HEK293T (cell line): ENCODE data around the gene CHST6.

Source experiments
- CTCF ChIA-PET: fragments of 350-600 bp; formaldehyde crosslinking; extraction: SDS; loops from one replicate; lab custom pipeline; 2021; ENCODE audit warnings: antibody characterized with exemption, inconsistent platforms; lab: Yijun Ruan, JAX
- POLR2A ChIA-PET: fragments of 350-600 bp; formaldehyde crosslinking; extraction: SDS; loops from one replicate; lab custom pipeline; 2020; ENCODE audit warnings: antibody characterized with exemption, inconsistent platforms; lab: Yijun Ruan, JAX
- DNase-seq: peaks from one replicate; pipeline ENCODE4 v3.0.0; 2012; ENCODE audit warnings: mixed read lengths; ENCODE audit errors: extremely low spot score
- ARNT ChIP-seq: fragments of 450-650 bp; IDR thresholded peaks from 2 replicates; pipeline ENCODE4 v1.6.1; 2017; ENCODE audit warnings: mild to moderate bottlenecking
- BHLHE40 ChIP-seq: fragments of 450-650 bp; IDR thresholded peaks from 2 replicates; pipeline ENCODE4 v1.6.1; 2016; ENCODE audit warnings: mild to moderate bottlenecking, moderate library complexity, borderline replicate concordance
- CTBP1 ChIP-seq: fragments of 450-650 bp; IDR thresholded peaks from 2 replicates; pipeline ENCODE4 v1.6.1; 2016; ENCODE audit warnings: borderline replicate concordance
- ELF4 ChIP-seq: fragments of 450-650 bp; IDR thresholded peaks from 2 replicates; pipeline ENCODE4 v1.6.1; 2017; ENCODE audit warnings: antibody characterized with exemption
- FOXA1 ChIP-seq: fragments of 450-650 bp; IDR thresholded peaks from 2 replicates; pipeline ENCODE4 v1.6.1; 2016; ENCODE audit warnings: mild to moderate bottlenecking
- FOXK2 ChIP-seq: fragments of 450-650 bp; IDR thresholded peaks from 2 replicates; pipeline ENCODE4 v1.6.1; 2016; ENCODE audit warnings: mild to moderate bottlenecking
- FOXM1 ChIP-seq: fragments of 450-650 bp; IDR thresholded peaks from 2 replicates; pipeline ENCODE4 v1.6.1; 2017; ENCODE audit warnings: mild to moderate bottlenecking, borderline replicate concordance
- HDGF ChIP-seq: fragments of 450-650 bp; IDR thresholded peaks from 2 replicates; pipeline ENCODE4 v1.6.1; 2017; ENCODE audit warnings: antibody characterized with exemption, borderline replicate concordance
- L3MBTL2 ChIP-seq: fragments of 450-650 bp; conservative IDR thresholded peaks from 2 replicates; pipeline ENCODE4 v1.6.1; 2016; ENCODE audit warnings: mild to moderate bottlenecking
- LEF1 ChIP-seq: fragments of 450-650 bp; IDR thresholded peaks from 2 replicates; pipeline ENCODE4 v1.6.1; 2017; ENCODE audit warnings: mild to moderate bottlenecking, borderline replicate concordance
- NFRKB ChIP-seq: fragments of 450-650 bp; IDR thresholded peaks from 2 replicates; pipeline ENCODE4 v1.6.1; 2016; ENCODE audit warnings: mild to moderate bottlenecking, moderate library complexity
- SP1 ChIP-seq: fragments of 450-650 bp; IDR thresholded peaks from 2 replicates; pipeline ENCODE4 v1.6.1; 2017
- SUZ12 ChIP-seq: fragments of 450-650 bp; IDR thresholded peaks from 2 replicates; pipeline ENCODE4 v1.6.1; 2016; ENCODE audit warnings: mild to moderate bottlenecking
- TARDBP ChIP-seq: fragments of 450-650 bp; IDR thresholded peaks from 2 replicates; pipeline ENCODE4 v1.6.1; 2016
- ZNF384 ChIP-seq: fragments of 450-650 bp; IDR thresholded peaks from 2 replicates; pipeline ENCODE4 v1.6.1; 2016
- TF ChIP-seq, protein P1 (sequence below): fragments of 450-650 bp; IDR thresholded peaks from 2 replicates; pipeline ENCODE4 v1.6.1; 2016

The CHST6 gene

GRCh38 chr16:75481475-75481874 is 13.8 kb downstream of the CHST6 start:
- ChIA-PET CTCF (interaction anchor here (1.5 kb wide), 1 partner anchor 9 kb away, joined by 10 read pairs; no protein-coding TSS in a partner anchor), POLR2A (interaction anchor here (0.7 kb wide), 1 partner anchor 11 kb away, joined by 4 read pairs; no protein-coding TSS in a partner anchor)
- no peak for TF ChIP-seq TARDBP
- TF ChIP-seq ZNF384 = no peak
- no peak for TF ChIP-seq CTBP1
- no peak for TF ChIP-seq NFRKB
- TF ChIP-seq LEF1 = no peak
- no peak for TF ChIP-seq ARNT
- TF ChIP-seq FOXM1 = no peak
- no peak for TF ChIP-seq FOXA1
- no peak for TF ChIP-seq SP1
- no peak for TF ChIP-seq SUZ12
- no peak for TF ChIP-seq HDGF
- TF ChIP-seq FOXK2 = no peak
- no peak for TF ChIP-seq L3MBTL2
- no peak for TF ChIP-seq ELF4
- no peak for TF ChIP-seq BHLHE40
- TF ChIP-seq, protein P1, sequence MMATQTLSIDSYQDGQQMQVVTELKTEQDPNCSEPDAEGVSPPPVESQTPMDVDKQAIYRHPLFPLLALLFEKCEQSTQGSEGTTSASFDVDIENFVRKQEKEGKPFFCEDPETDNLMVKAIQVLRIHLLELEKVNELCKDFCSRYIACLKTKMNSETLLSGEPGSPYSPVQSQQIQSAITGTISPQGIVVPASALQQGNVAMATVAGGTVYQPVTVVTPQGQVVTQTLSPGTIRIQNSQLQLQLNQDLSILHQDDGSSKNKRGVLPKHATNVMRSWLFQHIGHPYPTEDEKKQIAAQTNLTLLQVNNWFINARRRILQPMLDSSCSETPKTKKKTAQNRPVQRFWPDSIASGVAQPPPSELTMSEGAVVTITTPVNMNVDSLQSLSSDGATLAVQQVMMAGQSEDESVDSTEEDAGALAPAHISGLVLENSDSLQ = no peak
- peak; percentile 47 for DNase-seq

DNA sequence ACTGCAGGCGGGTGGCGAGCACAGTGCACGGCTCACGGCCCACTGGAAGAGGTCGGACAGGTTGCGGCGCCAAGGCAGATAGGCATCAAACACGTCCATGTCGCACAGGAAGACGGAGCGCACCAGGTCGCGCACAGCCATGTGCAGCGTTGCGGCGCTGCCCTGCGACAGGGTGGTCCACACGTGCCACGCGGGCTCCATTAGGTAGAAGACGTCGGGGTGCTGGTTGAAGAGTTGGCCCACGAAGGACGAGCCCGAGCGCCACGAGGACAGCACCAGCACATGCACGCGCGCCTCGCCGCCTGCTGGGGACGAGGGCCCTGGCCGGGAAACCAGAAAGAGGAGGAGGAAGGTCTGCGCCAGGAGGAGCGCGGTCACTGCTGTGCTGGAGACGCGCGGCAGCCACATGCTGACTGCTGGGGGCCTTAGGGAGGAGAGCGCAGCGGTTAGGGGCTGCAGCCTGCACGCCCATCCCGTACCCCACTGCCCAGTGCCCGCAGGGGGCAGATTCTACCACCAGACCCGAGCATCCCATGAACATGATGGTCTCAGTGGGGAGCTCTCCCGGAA is 15.7 kb downstream of the CHST6 start:
- TF ChIP-seq TARDBP = no peak
- no peak for DNase-seq
- CTCF ChIA-PET = interaction anchor here (0.6 kb wide), 1 partner anchor 196 kb away, joined by 4 read pairs; no protein-coding TSS in a partner anchor
- POLR2A ChIA-PET = no interaction called here

DNA sequence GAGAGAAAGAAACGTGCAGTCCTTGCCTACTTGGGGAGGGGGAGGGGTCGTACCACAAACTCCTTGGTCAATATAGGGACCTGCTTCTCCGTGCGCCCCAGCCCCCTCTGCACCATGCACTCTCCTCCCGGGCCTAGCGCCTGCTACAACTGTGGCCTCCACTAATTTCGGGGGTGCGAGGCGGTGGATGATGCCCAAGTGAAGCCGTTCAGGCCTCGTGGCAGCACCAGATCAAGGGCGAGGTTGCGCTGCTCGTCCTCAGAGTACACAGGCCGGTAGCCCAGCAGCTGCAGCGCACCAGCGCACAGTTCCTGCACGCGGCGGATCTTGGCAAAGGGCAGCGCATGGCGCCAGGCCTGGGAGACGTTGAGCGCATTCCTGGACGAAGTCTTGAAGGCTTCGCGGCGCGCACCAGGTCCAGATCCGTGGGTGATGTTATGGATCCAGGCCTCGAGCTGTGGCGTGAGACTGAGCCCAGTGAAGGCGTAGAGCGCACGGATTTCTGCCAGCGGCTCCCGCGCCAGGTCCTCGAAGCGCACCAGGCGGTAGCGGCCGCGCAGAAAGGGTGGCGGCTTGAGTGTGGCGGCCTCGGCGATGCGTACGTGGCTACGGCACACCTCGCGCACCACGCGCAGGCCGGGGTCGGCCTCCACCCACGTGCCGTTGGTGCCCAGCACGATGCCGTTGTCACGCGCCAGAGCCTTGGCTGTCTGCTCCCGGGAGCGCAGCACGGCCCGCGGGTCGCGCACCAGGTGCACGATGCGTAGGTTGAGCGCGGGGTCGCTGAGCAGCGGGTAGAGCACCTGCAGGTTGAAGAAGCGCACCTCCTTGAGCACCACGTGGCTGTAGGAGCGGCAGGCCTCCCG is 16.5 kb downstream of the CHST6 start:
- POLR2A ChIA-PET = no interaction called here

GRCh38 chr16:75477680-75478473 is 17.4 kb downstream of the CHST6 start:
- TF ChIP-seq ELF4 (no peak), FOXA1 (no peak), NFRKB (no peak), ARNT (no peak), BHLHE40 (no peak), FOXK2 (no peak), CTBP1 (no peak), ZNF384 (no peak), TARDBP (no peak), L3MBTL2 (no peak), LEF1 (no peak), SUZ12 (no peak), SP1 (no peak), FOXM1 (no peak)
- TF ChIP-seq, protein P1 = no peak
- DNase-seq = no peak
- ChIA-PET POLR2A (interaction anchor here (0.8 kb wide), 1 partner anchor 79 kb away, joined by 3 read pairs; no protein-coding TSS in a partner anchor), CTCF (interaction anchor here (0.7 to 1.9 kb wide), 3 partner anchors 13 to 181 kb away, joined by 3 to 7 read pairs (median 4); partner anchors contain the start of gene TMEM170A)

More for the DNA sequence above, 16.5 kb downstream of the CHST6 start:
- no peak for DNase-seq
- CTCF ChIA-PET = interaction anchor here (1.0 to 1.9 kb wide), 2 partner anchors 14 to 143 kb away, joined by 3 to 7 read pairs; partner anchors contain the start of gene TMEM170A
- TF ChIP-seq ARNT (no peak), CTBP1 (no peak), HDGF (no peak), LEF1 (no peak), ZNF384 (no peak), SP1 (no peak), BHLHE40 (no peak), TARDBP (no peak), FOXA1 (no peak), FOXK2 (no peak), NFRKB (no peak), L3MBTL2 (no peak), FOXM1 (no peak)
- TF ChIP-seq, protein P1 = no peak

DNA sequence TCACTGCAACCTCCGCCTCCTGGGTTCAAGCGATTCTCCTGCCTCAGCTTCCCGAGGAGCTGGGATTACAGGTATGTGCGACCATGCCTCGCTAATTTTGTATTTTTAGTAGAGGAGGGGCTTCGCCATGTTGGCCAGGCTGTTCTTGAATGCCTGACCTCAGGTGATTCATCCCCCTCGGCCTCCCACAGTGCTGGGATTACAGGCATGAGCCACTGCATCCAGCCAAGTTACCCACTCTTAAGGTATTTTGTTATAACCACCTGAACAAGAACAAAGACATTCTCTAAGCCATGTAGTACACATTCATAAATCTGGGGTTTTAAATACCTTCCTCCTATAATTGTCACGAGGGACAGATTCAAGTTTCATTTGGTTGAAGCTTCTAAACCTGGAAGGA is 18.4 kb downstream of the CHST6 start:
- POLR2A ChIA-PET = interaction anchor here (0.8 kb wide), 1 partner anchor 80 kb away, joined by 3 read pairs; no protein-coding TSS in a partner anchor
- TF ChIP-seq CTBP1 (no peak), NFRKB (no peak)
- TF ChIP-seq, protein P1 = no peak
- CTCF ChIA-PET = interaction anchor here (0.7 to 1.9 kb wide), 2 partner anchors 12 to 180 kb away, joined by 4 to 7 read pairs; partner anchors contain the start of gene TMEM170A
- no peak for DNase-seq
